MM.1S (cell line): ENCODE measurements around the gene AMZ1.

ENCODE experiments used
- EZH2phosphoT487 ChIP-seq: fragments of 300-600 bp; sonication (generic); IDR thresholded peaks from 2 replicates; pipeline ENCODE4 v1.6.1; 2018; ENCODE audit warnings: antibody characterized with exemption, low read length
- TF ChIP-seq, protein P1 (sequence below): fragments of 300-600 bp; sonication (generic); IDR thresholded peaks from 2 replicates; pipeline ENCODE4 v1.5.1; 2016; ENCODE audit warnings: antibody characterized with exemption, low read length, mixed read lengths

DNA sequence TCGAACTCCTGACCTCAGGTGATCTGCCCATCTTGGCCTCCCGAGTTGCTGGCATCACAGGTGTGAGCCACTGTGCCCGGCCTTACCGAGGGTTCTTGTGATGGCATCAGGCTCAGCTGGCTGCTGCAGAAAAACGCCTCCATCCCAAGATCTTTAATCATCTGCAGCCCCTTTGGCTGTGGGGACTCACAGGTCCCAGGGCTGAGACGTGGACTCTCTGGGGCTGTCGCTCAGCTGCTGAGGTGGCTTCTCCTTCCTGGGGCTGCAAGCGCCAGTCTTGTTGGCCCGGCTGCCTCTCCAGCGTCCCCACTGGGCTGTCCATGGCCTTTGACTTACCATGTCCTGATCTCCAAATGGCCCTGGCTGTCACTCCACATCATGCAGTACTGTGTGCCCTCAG is 20.0 kb downstream of the AMZ1 start:
- TF ChIP-seq EZH2phosphoT487, result no peak
- TF ChIP-seq, protein P1, sequence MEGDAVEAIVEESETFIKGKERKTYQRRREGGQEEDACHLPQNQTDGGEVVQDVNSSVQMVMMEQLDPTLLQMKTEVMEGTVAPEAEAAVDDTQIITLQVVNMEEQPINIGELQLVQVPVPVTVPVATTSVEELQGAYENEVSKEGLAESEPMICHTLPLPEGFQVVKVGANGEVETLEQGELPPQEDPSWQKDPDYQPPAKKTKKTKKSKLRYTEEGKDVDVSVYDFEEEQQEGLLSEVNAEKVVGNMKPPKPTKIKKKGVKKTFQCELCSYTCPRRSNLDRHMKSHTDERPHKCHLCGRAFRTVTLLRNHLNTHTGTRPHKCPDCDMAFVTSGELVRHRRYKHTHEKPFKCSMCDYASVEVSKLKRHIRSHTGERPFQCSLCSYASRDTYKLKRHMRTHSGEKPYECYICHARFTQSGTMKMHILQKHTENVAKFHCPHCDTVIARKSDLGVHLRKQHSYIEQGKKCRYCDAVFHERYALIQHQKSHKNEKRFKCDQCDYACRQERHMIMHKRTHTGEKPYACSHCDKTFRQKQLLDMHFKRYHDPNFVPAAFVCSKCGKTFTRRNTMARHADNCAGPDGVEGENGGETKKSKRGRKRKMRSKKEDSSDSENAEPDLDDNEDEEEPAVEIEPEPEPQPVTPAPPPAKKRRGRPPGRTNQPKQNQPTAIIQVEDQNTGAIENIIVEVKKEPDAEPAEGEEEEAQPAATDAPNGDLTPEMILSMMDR, result no peak
